Mesenchymal stem cell (in vitro differentiated cells and primary cell): ENCODE data around the gene SERPINH1.
A peak's percentile ranks its signal among the peaks of the same experiment; 100 is the strongest.

Experiments used
- DNase-seq: peaks from one replicate; pipeline ENCODE4 v3.0.0-alpha.2; 2013
- H2AFZ ChIP-seq: one replicate; pipeline ENCODE4 v1.6.1; 2013; ENCODE audit warnings: low read depth, mild to moderate bottlenecking, control low read depth, inconsistent platforms, low read length, moderate library complexity
- H2AK5ac ChIP-seq: 2 replicates; pipeline ENCODE4 v1.6.1; 2013; ENCODE audit warnings: low read length, moderate library complexity, mild to moderate bottlenecking, inconsistent platforms; ENCODE audit not compliant: severe bottlenecking
- H2BK120ac ChIP-seq: one replicate; pipeline ENCODE4 v1.6.1; 2013; ENCODE audit warnings: low read depth, mild to moderate bottlenecking, inconsistent platforms, low read length, moderate library complexity
- H2BK12ac ChIP-seq, 2 experiments: one replicate each; pipeline ENCODE4 v1.6.1; 2013; ENCODE audit warnings: inconsistent platforms in 2 of 2, low read length in 2 of 2, mild to moderate bottlenecking in 2 of 2, moderate library complexity in 2 of 2, control low read depth in 1 of 2
- H2BK15ac ChIP-seq: one replicate; pipeline ENCODE4 v1.6.1; 2013; ENCODE audit warnings: mild to moderate bottlenecking, low read depth, inconsistent platforms; ENCODE audit not compliant: poor library complexity, severe bottlenecking
- H2BK5ac ChIP-seq: 2 replicates; pipeline ENCODE4 v1.6.1; 2013; ENCODE audit warnings: low read depth, mild to moderate bottlenecking, low read length, control low read depth, inconsistent platforms; ENCODE audit not compliant: poor library complexity, severe bottlenecking
- H3K14ac ChIP-seq, 2 experiments: one replicate each; pipeline ENCODE4 v1.6.1; 2013; ENCODE audit warnings: inconsistent platforms in 2 of 2, low read length in 2 of 2, control low read depth in 1 of 2, mild to moderate bottlenecking in 1 of 2, moderate library complexity in 1 of 2
- H3K18ac ChIP-seq, 2 experiments: one replicate each; pipeline ENCODE4 v1.6.1; 2013; ENCODE audit warnings: inconsistent platforms in 2 of 2, low read length in 2 of 2, control low read depth in 1 of 2, low read depth in 1 of 2, mild to moderate bottlenecking in 1 of 2
- H3K23ac ChIP-seq, 2 experiments: one replicate each; pipeline ENCODE4 v1.6.1; 2013; ENCODE audit warnings: inconsistent platforms in 2 of 2, low read length in 2 of 2, mild to moderate bottlenecking in 2 of 2, moderate library complexity in 2 of 2, control low read depth in 1 of 2
- H3K27ac ChIP-seq: 2 replicates; pipeline ENCODE4 v1.5.1; 2013; ENCODE audit warnings: mild to moderate bottlenecking, moderate library complexity, low read length, control low read depth, inconsistent platforms; ENCODE audit not compliant: poor library complexity, severe bottlenecking
- H3K27me3 ChIP-seq, 2 experiments: 2 replicates each; pipeline versions ENCODE4 v1.6.1 to v1.7.0; 2013; ENCODE audit warnings: low read length in 2 of 2, mild to moderate bottlenecking in 2 of 2, moderate library complexity in 2 of 2, control low read depth in 1 of 2, inconsistent platforms in 1 of 2; ENCODE audit not compliant: control insufficient read depth in 1 of 2, insufficient read depth in 1 of 2
- H3K36me3 ChIP-seq, 2 experiments: 2 replicates each; pipeline versions ENCODE4 v1.6.1 to v1.7.0; 2013; ENCODE audit warnings: low read length in 2 of 2, control low read depth in 1 of 2, inconsistent platforms in 1 of 2, low read depth in 1 of 2, mild to moderate bottlenecking in 1 of 2; ENCODE audit not compliant: insufficient read depth in 2 of 2, control insufficient read depth in 1 of 2
- H3K4ac ChIP-seq, 2 experiments: one replicate each; pipeline ENCODE4 v1.6.1; 2013; ENCODE audit warnings: inconsistent platforms in 2 of 2, low read length in 2 of 2, mild to moderate bottlenecking in 2 of 2, moderate library complexity in 2 of 2, control low read depth in 1 of 2, low read depth in 1 of 2
- H3K4me1 ChIP-seq: 2 replicates; pipeline ENCODE4 v1.6.1; 2013; ENCODE audit warnings: low read depth, low read length, control low read depth; ENCODE audit not compliant: control insufficient read depth, insufficient read depth
- H3K4me2 ChIP-seq: 2 replicates; pipeline ENCODE4 v1.6.1; 2013; ENCODE audit warnings: low read length, mild to moderate bottlenecking, inconsistent platforms; ENCODE audit not compliant: poor library complexity, severe bottlenecking
- H3K4me3 ChIP-seq, 2 experiments: 2 replicates each; pipeline versions ENCODE4 v1.5.1 to v1.7.0; 2013; ENCODE audit warnings: low read length in 2 of 2, mild to moderate bottlenecking in 2 of 2, control low read depth in 1 of 2, low read depth in 1 of 2; ENCODE audit not compliant: insufficient read depth in 1 of 2
- H3K79me1 ChIP-seq: replicated peaks from 2 replicates; pipeline ENCODE4 v1.6.1; 2013; ENCODE audit warnings: mild to moderate bottlenecking, control low read depth, low read length, inconsistent platforms; ENCODE audit not compliant: poor library complexity, severe bottlenecking
- H3K9ac ChIP-seq: 2 replicates; pipeline ENCODE4 v1.7.0; 2013; ENCODE audit warnings: mild to moderate bottlenecking, low read length, moderate library complexity
- H3K9me3 ChIP-seq: 2 replicates; pipeline ENCODE4 v1.7.0; 2013; ENCODE audit warnings: mild to moderate bottlenecking, low read length; ENCODE audit not compliant: control insufficient read depth
- H4K8ac ChIP-seq: one replicate; pipeline ENCODE4 v1.6.1; 2013; ENCODE audit warnings: inconsistent platforms, mild to moderate bottlenecking, low read length, moderate library complexity
- H4K91ac ChIP-seq: one replicate; pipeline ENCODE4 v1.6.1; 2013; ENCODE audit warnings: mild to moderate bottlenecking, low read length, inconsistent platforms
- WGBS: methylation state at CpG from one replicate; pipeline ENCODE4 v1.1.7; 2013; ENCODE audit warnings: mixed read lengths; 5-methylcytosine and 5-hydroxymethylcytosine counted together

The SERPINH1 gene

DNA sequence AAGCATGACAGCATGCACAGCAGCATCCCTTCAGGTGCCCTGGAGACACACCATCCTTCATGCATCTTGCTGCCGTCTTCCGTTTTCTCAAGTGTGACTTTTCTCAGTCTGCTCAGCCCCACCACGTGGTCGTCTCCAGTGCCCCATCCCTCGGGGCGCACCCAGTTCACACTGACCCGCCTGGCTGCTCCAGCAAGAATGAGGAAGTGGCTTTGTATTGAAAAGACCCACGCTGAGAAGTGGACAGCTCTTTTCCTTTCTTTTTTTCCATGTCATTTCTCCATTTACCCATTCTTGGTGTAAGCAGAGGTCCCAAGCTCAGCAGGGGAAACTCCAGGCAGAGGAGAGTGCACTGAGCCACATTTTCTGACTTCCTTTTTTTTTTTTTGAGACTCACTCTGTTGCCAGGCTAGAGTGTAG lies 14.5 kb downstream of the SERPINH1 start:
- 33% methylated on average over 8 of the region's 8 CpGs for WGBS
- no peak overlapping the region for H2BK15ac ChIP-seq
- H3K14ac ChIP-seq = no peak overlapping the region
- peaks cover 11% of the 10 kb centered on the region for H3K79me1 ChIP-seq
- H2BK120ac ChIP-seq = no peak overlapping the region
- H3K4ac ChIP-seq = no peak overlapping the region
- no peak overlapping the region for H2BK5ac ChIP-seq
- H3K9me3 ChIP-seq = no peaks in the 10 kb centered on the region
- H3K23ac ChIP-seq = no peak overlapping the region
- no peaks in the 10 kb centered on the region for H3K27me3 ChIP-seq
- no peak overlapping the region for H4K91ac ChIP-seq
- H4K8ac ChIP-seq = no peak overlapping the region
- H3K4me2 ChIP-seq = no peak overlapping the region
- H3K9ac ChIP-seq = peak overlapping the region; percentile 50
- no peak overlapping the region for H2AK5ac ChIP-seq
- H2BK12ac ChIP-seq = no peak overlapping the region
- H3K18ac ChIP-seq = no peak overlapping the region
- no peak overlapping the region for H3K4me3 ChIP-seq
- peak overlapping the region; percentile 50 for H3K27ac ChIP-seq
- peaks cover 30 to 39% of the 10 kb centered on the region in 2 experiments for H3K36me3 ChIP-seq
- peaks cover 7% of the 10 kb centered on the region for H3K4me1 ChIP-seq
- DNase-seq = peak; percentile 80
- H2AFZ ChIP-seq = no peak overlapping the region

DNA sequence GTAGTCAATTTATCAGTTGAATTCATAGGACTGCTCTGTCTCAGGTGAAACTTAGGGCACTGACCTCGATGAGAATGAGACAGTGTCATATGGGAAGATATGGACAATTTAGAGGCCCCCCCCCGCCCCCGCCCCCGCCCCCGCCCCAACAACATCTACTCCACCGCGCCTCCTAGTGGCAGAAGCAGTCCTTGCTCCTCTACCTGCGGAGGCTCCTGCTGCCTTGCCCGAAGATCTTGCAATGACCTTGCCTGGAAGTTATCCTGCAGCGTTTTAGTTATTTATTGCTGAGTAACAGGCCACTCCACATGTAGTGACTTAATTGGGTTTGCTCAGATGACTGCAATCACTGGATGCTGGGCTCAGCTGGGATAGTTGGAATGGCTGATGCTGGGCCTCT lies 15.2 kb downstream of the SERPINH1 start:
- Histone ChIP-seq H3K9ac (peak overlapping the region; percentile 50), H3K18ac (no peak overlapping the region), H3K9me3 (no peaks in the 10 kb centered on the region), H2AFZ (no peak overlapping the region), H2BK15ac (no peak overlapping the region), H3K4ac (no peak overlapping the region), H4K91ac (no peak overlapping the region), H3K79me1 (peaks cover 4% of the 10 kb centered on the region), H3K4me2 (no peak overlapping the region), H4K8ac (no peak overlapping the region), H2BK12ac (no peak overlapping the region), H2BK120ac (no peak overlapping the region), H3K23ac (no peak overlapping the region), H3K27ac (no peak overlapping the region), H2AK5ac (no peak overlapping the region), H3K14ac (no peak overlapping the region), H3K4me1 (peaks cover 7% of the 10 kb centered on the region), H2BK5ac (no peak overlapping the region), H3K36me3 (peaks cover 23 to 32% of the 10 kb centered on the region in 2 experiments), H3K4me3 (no peak overlapping the region), H3K27me3 (no peaks in the 10 kb centered on the region)
- WGBS = 53% methylated on average over 3 of the region's 10 CpGs
- DNase-seq = peak; percentile 40

DNA sequence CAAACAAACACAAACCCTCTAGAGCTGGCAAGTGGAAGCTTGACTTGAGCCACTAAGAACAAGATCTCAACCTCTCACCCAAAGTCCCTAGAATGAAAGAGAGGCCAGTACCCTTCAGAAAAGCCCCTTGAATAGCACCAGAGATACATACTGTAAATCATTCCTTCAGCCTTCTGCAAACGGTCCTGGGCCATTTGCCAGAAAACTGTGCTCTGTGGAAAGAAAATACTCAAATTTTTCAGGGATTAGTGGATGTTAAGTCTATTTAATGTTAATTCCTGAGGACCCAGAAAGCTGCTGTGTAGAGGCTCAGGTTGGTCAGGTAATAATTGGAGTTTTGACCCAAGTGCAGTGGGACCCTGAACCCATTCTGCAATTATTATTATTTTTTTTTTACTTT lies 16.9 kb downstream of the SERPINH1 start:
- WGBS = 11% methylated on average over 1 of the region's 1 CpG
- Histone ChIP-seq H3K4me2 (no peak overlapping the region), H2BK120ac (no peak overlapping the region), H3K9ac (no peak overlapping the region), H3K79me1 (peaks cover 2% of the 10 kb centered on the region), H3K27ac (no peak overlapping the region), H2AFZ (no peak overlapping the region), H3K14ac (no peak overlapping the region), H4K91ac (no peak overlapping the region), H3K18ac (no peak overlapping the region), H3K4ac (no peak overlapping the region), H3K9me3 (no peaks in the 10 kb centered on the region), H2BK12ac (no peak overlapping the region), H3K27me3 (no peaks in the 10 kb centered on the region), H3K4me3 (no peak overlapping the region), H3K36me3 (peaks cover 5 to 15% of the 10 kb centered on the region in 2 experiments), H2AK5ac (no peak overlapping the region), H3K4me1 (peaks cover 15% of the 10 kb centered on the region), H3K23ac (no peak overlapping the region), H2BK5ac (no peak overlapping the region), H2BK15ac (no peak overlapping the region), H4K8ac (no peak overlapping the region)
- no peak for DNase-seq

DNA sequence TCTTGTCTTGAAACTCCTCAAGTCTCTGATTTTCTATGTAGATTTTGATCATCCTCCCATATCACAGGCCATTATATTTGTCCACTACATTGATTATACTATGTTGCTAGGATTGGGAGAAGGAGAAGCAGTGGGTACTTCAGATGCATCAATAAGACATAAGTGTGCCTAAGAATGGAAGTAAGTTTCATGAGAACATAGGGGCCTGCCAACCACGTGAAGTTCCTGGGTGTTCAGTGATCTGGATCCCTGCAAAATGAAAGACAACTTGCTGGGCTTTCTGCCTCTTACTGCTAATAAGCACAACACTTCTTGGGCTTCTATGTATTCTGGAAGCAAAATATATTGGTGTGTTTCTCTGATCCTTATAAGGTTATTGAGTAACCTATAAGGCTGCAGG lies 17.8 kb downstream of the SERPINH1 start:
- no peak overlapping the region for H3K23ac ChIP-seq
- H3K9ac ChIP-seq = no peak overlapping the region
- H3K9me3 ChIP-seq = no peaks in the 10 kb centered on the region
- H3K4me3 ChIP-seq = no peak overlapping the region
- no peak overlapping the region for H2BK5ac ChIP-seq
- H3K36me3 ChIP-seq = peaks cover 0 to 6% of the 10 kb centered on the region in 2 experiments
- H3K79me1 ChIP-seq = peaks cover 5% of the 10 kb centered on the region
- H3K18ac ChIP-seq = no peak overlapping the region
- peaks cover 20% of the 10 kb centered on the region for H3K4me1 ChIP-seq
- no peak overlapping the region for H2AFZ ChIP-seq
- no peak overlapping the region for H2BK12ac ChIP-seq
- no peak for DNase-seq
- H3K4me2 ChIP-seq = no peak overlapping the region
- no peak overlapping the region for H4K8ac ChIP-seq
- 88% methylated on average over 1 of the region's 1 CpG for WGBS
- no peaks in the 10 kb centered on the region for H3K27me3 ChIP-seq
- H2BK120ac ChIP-seq = no peak overlapping the region
- H3K27ac ChIP-seq = no peak overlapping the region
- no peak overlapping the region for H2AK5ac ChIP-seq
- H4K91ac ChIP-seq = no peak overlapping the region
- no peak overlapping the region for H3K4ac ChIP-seq
- H2BK15ac ChIP-seq = no peak overlapping the region
- H3K14ac ChIP-seq = no peak overlapping the region
